ENCODE results near the gene AXIN2.
"Not testable (repeated sequence)": the region's sequence is repeated elsewhere in the genome, so short reads cannot be mapped to it uniquely, and the experiment has no call there.

AXIN2 gene

DNA sequence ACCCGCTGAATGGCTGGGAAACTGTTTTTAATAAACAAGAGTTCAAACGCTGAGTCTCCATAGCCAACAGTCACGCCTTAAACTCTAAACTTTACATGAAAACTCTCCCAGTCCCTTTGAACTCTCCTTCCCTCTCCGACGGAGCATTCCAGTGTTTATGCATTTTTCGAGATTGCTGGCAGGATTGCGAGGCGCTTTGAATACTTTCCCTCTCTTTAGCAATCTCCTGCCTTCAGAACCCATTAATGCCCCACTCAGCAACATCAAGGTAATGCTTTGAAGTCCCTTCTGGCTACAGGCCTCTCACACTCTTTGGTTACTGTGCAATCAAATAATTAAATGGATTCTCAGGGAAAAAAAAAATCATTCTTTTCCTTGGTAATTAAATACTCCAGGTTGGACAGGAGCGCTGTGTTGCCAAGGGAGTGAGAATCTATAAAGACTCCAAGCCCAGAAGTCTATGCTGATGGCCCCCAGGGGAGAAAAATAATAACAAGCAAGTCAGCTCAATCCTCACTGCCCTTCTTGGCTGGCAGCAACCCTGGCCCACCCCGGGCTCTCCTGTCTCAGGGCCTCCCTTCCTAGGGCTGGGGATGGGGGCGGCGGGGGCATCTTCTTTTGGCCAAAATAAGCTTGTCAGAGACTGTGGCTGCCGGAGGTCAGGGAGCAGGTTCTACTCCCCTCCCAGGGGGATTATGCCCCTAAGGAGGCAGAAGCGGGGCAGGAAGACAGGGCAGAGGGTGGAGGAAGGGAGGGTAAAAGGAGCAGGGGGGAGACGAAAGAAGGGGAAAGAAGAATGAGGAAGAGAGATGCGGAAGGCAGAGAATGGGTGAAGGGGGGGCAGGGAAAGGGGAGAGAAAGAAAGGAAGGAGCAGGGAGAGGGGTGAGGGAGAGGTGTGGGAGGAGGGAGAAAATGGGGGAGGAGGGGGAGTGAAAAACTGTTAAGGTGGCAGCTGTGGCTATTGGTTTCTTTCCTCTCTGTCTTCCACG lies 45.2 kb downstream of the AXIN2 start:
- DNase-seq, result no peak

DNA sequence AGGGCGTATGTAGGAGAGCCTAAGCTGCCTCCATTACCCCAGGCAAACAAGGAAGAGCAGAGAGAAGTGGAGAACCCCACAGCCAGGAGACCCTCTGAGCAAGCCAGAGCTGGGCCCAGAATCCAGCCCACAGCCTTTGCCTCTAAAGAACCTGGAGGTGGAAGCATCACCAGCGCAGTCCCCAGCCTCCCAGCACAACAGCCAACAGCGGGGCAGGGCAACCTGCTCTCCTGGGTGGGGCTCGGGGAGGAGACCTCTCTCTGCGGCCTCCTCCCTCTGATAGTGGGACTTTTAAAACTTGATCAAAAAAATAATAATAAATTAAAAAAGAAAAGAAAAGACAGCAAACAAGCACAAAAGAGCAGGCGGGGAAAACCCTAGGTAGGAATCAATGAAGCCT lies 45.9 kb downstream of the AXIN2 start:
- DNase-seq, result no peak

DNA sequence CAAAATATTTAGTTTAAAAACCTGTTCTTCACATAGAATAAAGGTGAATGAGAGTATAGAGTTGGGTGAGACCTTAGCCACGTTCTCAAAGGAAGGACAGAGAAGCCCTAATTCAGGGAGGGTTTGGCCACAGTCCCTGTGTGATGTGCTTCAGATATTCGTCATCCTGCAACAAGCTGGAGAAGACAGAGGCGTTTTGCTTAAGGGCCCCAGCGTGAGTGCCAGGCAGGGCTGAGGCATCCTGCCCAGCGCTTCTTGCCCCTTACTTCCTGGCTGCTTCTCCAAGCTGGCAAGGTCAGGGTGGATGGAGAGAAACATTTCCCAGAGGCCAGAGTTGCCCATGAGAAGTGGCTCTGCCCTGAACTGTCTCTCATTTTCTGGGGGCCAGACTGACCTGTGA lies 46.9 kb downstream of the AXIN2 start:
- DNase-seq, result no peak

DNA sequence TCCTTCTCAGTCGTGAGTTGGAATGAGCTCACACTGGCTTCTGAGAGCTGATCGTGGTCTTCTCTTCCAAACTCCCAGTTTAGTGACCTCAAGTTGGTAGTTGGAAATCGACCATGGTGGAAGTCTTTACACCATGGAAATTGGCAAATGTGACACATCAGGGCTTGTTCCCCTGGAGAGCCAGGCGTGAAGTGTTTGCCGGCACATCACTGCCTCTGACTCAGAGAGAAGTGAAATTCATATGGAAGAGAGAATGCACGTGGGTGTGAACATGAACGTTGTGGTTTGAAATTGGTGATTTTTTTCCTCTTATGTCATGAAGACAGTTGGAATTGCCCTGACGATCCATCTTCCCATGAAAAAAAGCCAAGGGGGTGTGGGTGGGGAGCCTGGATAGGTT lies 47.4 kb downstream of the AXIN2 start:
- no peak for DNase-seq

DNA sequence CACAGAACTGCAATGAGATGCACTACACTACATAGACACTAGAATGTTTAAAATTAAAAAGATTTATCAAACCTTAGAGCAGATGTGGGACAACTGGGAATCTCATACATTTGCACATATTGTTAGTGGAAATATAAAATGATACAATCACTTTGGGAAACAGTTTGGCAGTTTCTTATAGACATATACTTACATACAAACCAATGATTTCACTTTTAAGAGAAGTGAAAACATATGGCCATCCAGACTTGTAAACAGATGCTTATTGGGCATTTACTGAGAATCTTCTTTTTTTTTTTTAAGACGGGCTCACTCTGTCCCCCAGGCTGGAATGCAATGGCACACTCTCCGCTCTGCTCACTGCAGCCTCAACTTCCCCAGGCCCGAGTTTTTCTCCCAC lies 50.1 kb downstream of the AXIN2 start:
- no peak for DNase-seq

DNA sequence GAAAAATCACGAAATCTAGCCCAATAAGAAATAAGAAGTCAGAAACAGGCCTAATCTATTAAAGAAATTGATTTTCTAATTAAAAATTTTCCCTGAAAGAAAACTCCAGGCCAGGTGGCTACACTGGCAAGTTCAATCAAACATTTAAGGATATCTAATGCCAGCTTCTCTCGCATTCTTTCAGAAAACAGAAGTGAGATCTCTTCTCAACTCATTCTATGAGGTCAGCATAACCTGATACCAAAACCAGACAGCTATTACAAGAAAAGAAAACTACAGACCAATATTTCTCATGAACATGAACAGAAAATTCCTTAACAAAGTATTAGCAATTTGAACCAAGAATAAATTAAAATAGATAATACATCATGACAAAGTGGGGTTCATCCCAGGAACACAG lies 52.4 kb downstream of the AXIN2 start:
- DNase-seq, result no peak

DNA sequence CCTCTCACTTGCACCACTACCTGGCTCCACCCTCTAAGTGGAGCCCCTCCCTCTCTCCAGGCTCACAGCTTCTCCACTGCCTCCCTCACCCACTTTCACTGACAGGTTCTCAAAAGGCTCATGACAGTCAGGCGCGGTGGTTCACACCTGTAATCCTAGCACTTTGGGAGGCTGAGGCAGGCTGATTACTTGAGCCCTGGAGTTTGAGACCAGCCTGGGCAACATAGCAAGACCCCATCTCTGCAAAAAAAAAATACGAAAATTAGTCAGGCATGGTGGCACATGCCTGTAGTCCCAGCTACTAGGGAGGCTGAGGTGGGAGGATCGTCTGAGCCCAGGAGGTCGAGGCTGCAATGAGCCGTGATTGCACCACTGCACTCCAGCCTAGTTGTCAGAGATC lies 56.8 kb downstream of the AXIN2 start:
- not testable (repeated sequence) for DNase-seq

DNA sequence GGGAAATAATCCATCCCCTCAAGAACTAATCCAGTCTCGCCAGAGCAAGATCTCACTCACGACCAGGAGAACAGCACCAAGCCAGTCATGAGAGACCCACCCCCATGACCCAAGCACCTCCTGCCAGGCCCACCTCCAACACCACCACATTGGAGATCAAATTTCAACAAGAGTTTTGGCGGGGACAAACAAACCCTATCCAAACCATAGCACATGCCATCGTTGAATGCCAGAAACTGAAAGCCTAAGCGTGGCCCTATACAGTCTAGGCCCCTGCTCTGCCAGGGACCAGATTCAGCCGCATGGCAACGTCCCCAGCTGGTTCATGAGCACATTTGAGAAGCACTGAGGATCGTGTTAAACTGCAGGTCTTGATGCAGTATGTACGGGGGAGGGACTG lies 57.3 kb downstream of the AXIN2 start:
- no peak for DNase-seq

DNA sequence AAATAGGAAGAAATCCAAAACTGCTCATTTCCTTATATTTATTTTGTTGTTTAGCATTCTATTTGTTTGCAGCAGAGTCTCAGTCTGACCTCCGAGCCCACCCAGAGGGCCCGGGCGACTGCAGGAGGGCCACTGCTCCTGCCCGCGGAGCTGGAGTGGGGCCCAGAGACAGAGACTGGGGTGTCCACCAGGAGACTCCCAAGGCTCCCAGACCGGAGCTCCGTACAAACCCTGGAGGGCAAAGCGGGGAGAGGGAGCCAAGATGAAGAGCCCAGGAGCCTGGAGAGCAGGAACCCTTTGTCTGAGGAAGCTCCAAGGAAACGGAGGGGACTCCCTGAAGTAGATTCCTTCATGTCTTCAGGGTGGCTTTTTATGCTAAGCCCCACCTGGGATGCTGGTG lies 57.9 kb downstream of the AXIN2 start:
- DNase-seq, result no peak

DNA sequence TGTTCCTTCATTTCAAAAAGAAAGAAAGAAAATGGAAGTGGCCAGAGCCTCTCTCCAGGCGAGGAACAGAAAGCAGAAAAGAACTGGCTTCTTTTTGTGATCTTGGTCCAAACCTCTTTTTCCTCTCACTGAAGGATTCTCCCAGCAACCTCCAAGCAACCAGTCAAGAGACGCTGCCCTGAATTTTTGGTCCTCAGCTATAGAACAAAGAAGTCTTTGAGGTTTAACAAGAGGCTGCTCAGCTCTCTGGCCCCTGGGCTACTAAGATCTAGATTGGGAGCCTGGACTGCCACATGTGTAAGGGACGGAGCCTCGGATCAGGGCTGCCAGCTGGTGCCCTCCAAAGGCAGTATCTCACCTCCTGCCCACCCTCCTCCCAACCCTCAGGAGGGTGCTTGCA lies 62.6 kb downstream of the AXIN2 start:
- no peak for DNase-seq

DNA sequence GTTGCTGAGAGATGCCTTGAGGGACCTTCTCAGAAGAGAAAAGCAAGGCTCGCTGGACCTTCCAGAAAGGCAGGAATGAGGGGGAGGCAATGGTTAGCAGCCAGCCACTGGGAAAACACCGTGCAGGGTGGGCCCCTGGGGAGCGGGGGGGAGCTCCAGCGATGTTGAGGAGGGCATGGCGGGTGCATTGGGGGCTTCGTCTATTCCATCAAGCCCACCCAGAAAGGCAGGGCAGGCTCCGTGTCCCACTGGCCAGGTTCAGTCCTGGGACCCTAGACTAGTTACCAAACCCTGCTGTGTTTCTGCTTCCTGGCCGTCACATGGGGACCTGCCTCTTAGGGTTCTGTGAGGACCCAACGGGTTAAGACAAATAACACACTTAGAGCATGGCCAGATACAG lies 64.6 kb downstream of the AXIN2 start:
- no peak for DNase-seq

DNA sequence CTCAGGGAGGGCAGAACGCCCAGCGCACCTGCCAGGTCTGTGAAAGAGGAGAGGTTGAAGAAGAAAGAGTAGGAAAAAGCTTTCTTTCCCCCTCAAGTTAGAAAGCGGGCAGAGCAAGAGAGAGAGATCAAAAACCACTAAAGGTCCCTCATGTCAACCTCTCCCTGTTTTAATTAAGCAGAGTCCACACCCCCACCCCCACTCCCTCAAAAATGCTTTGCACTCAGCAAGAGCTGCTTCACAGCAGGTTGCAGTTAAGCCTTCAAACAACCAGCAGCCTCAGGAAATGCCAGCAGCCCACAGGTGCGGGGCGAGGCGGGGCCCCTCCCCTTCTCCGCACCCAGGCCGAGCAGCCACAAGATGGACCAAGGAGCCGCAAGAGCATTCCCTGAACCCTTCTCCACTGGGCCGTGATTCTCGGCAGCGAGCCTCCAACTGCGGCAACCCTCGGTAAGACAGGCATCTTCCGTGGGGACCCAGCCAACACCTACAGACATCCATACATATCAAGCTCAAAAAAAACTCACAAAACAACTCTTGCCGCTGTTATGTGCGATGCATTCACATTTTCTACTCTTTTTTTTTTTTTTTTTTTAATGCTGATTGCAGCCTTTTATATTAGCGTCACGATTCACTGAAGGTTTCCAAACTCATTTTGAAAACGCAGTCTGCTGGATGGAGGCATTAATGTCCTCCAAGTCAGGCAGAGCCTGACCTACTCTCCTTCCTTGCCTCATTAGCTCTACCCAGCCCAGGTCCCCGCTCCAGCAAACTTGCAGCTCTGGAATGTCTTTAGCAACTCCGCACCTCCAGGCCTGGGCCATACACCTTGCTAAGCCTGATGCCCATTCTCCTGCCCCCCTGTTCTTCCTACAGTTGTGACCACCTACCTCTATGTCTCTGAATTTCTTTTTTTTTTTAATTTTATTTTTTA lies 66.1 kb downstream of the AXIN2 start:
- peak; percentile 8 for DNase-seq

DNA sequence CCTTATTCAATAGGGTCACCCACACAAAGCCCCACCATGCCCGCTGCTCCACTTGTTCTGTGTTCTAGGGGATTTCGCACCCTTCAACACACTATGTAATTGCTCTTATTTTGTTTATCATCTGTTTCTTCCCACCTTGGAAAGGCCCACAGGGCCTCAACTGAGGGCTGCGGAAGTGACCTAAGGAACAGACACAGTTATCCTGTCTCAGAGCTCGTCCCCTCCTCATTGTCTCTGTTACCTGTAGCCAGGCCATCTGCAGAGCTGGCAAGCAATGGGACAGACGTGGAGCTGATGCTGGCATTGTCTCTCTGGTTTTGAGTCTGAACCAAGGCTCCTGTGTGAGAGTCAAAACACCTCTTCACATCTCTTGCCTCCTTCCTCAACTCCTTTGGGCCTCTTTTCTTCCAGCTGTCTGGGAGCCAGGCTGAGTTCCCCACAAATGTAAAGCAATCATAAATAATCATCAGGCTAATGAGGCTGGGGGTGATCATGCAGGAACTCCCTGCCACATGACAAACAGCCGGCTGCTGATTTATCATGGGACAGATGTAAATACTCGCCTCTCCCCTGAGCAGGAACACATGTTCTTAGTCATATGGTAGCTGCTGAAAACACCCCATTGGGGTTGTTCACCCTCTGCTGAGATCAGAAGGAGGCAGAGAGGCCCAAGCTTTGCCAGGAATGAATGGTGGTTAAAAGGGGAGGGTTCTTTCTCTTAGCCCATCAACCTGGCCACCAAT lies 71.9 kb downstream of the AXIN2 start:
- no peak for DNase-seq

DNA sequence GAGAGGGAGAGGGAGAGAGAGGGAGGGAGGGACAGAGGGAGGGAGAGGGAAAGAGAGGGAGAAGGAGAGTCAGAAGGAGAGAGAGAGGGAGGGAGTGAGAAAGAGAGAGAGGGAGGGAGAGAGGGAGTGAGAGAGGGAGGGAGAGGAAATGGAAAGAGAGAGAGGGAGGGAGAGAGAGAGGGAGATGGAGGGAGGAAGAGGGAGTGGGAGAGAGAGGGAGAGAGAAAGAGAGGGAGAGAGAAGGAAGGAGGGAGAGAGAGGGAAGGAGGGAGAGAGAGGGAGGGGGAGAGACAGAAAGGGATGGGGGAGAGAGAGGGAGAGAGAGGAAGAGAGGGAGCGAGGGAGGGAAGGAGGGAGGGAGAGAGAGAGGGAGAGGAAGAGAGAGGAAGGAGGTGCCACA lies 72.8 kb downstream of the AXIN2 start:
- DNase-seq, result no peak

DNA sequence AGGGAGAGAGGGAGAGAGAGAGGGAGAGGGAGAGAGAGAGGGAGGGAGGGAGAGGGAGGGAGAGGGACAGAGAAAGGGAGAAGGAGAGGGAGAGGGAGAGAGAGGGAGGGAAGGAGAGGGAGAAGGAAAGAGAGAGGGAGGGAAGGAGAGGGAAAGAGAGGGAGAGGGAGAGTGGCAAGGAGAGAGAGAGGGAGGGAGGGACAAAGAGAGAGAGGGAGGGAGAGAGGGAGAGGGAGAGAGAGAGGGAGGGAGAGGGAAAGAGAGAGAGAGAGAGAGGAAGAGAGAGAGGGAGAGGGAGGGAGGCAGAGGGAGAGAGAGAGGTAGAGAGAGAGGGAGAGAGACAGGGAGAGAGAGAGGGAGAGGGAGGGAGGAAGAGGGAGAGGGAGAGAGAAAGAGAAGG lies 73.5 kb downstream of the AXIN2 start:
- no peak for DNase-seq

DNA sequence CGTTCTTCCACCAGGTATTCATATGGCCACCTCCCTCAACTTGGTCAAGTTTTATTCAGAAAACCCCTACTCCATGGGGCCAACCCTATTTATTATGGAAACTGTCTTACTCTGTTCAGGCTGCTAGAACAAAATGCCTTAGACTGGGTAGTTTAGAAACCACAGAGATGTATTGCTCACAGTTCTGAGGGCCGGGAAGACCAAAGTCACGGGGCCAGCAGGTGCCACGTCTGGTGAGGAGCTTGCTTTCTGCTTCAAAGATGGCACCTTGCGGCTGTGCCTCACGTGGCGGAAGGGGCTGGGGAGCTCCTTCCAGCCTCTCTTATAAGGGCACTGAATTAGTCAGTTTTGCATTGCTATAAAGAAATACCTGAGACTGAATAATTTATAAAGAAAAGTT lies 74.3 kb downstream of the AXIN2 start:
- no peak for DNase-seq

DNA sequence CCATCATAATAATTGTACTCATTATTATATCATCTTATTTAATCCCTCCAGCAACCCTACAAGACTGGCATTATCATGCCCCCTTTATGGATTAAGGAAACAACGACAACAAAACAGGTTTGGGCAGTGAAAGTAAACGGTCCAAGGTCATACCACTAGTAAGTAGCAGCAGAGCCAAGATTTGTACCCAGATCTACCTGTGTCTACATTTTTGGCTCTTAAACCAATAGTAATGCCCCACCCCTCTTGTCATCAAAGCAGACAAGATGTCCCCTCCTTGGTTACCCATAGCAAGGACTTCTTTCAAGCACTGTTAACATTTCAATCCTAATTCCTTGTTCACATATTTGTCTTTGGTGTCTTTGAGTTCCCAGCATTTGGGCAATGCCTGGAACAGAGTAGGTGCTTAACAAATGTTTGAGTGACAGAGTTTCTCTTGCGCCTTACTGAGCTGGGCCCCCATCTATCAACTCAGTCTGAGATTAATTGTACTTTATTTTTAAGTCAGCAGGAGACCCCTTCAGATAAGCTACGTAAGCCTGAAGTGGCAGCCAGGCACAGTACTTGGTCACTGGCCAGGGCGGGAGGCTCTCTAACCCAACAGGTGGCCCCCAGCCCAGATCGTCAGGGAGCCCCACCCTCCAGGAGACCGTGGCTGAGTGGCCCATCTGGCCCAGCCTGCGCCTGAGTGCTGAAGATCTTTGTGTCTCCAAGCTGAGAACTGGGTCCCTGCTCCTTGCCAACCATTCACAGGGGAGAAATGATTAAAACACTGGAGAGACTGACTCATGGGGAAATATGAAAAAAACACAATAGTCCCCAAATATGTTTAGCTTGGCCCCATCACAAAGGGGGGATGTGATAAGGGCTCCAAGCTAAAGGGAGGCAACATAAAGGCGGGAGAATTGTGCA lies 75.8 kb downstream of the AXIN2 start:
- DNase-seq, result no peak

DNA sequence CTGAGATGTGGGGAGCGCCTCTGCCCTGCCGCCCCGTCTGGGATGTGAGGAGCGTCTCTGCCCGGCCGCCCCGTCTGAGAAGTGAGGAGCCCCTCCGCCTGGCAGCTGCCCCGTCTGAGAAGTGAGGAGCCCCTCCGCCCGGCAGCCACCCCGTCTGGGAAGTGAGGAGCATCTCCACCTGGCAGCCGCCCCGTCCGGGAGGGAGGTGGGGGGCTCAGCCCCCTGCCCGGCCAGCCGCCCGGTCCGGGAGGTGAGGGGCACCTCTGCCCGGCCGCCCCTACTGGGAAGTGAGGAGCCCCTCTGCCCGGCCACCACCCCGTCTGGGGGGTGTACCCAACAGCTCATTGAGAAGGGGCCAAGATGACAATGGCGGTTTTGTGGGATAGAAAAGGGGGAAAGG lies 77.0 kb downstream of the AXIN2 start:
- DNase-seq, result not testable (repeated sequence)

DNA sequence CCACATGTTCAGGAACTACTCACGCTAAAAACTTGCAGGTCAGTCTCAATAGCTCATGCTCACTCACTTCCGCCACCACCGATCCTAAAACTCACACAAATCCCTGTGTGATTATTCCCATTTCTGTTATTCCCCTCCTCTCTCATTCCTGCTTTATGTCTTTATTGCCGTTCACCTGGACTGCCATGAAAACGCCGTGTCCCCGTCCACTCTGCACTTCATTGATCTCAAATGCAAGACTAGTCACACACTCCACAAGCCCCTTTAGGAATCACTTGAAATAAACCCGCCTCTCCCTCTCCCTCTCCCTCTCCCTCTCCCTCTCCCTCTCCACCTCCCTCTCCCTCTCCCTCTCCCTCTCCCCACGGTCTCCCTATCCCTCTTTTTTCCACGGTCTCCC lies 78.0 kb downstream of the AXIN2 start:
- DNase-seq, result no peak

DNA sequence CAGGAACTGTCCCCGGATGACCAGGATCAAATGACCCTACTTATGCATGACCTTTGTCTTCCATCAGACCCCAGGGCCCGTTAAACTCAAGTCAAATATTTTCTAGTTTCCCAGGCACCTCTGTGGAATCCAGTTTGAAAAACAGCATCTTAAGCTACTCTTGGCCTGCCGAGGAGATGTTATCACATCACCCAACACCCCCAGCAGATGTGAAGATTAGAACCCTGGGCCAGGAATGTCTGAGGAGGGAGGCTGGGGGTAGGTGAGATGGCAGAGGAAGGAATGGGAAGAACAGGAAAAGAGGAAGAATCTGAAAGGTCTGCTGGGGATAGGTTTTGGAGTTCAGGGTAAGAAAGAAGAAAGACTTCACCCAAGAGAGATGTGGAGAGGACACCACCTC lies 79.2 kb downstream of the AXIN2 start:
- DNase-seq, result no peak

DNA sequence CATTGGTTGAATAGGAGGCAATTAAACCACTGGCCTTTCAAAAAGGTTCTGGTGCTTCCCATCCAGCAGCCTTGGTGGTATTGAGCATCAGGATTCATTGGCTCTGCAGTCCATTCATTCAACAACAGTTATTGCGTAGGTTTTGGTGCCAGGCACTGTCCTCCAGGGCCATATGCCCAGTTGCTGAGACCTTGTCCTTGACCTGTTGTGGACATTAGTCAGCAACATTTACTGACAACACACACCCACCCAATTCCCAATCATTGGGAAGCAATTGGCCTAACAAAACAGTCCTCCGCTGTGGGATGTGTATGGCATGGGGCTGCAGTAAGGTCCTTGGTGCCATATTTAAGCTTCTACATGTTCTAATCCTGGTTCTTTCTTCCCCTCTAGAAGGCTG lies 82.2 kb downstream of the AXIN2 start:
- no peak for DNase-seq

Measured in CD4-positive, alpha-beta T cell treated with Interleukin-17A for 1 hour (primary cell).